DND-41 (cell line): ENCODE data around the gene RPS17.

Experiments
- EZH2 ChIP-seq: IDR thresholded peaks from 3 replicates; pipeline ENCODE4 v1.6.1; 2012; ENCODE audit warnings: borderline replicate concordance, low read depth, mild to moderate bottlenecking, moderate library complexity, low read length, inconsistent platforms; ENCODE audit not compliant: severe bottlenecking
- TF ChIP-seq, protein P1 (sequence below): IDR thresholded peaks from 2 replicates; pipeline ENCODE4 v1.5.1; 2012; ENCODE audit warnings: borderline replicate concordance, low read length, moderate library complexity, mild to moderate bottlenecking; ENCODE audit not compliant: poor library complexity, severe bottlenecking; ENCODE audit errors: extremely low read depth

DNA sequence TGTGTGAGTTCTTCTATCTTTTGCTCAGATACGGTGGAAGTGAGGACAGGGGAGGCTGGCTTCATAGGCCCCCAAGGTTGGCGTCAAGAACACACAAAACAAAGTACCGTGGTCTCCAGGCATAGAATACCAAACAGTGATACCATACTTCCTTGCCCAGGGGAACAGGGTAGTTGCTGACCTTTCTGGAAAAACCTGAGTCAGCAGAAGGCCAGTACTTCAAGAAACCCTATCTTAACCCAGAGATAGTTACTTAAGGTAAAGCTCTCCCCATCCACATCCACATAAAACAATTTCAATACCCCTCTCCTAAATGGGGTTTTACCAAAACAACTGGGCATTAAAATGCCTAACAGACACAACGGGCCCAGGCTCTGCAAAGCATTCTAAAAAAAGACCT, 29.6 kb upstream of the RPS17 start:
- TF ChIP-seq, protein P1, sequence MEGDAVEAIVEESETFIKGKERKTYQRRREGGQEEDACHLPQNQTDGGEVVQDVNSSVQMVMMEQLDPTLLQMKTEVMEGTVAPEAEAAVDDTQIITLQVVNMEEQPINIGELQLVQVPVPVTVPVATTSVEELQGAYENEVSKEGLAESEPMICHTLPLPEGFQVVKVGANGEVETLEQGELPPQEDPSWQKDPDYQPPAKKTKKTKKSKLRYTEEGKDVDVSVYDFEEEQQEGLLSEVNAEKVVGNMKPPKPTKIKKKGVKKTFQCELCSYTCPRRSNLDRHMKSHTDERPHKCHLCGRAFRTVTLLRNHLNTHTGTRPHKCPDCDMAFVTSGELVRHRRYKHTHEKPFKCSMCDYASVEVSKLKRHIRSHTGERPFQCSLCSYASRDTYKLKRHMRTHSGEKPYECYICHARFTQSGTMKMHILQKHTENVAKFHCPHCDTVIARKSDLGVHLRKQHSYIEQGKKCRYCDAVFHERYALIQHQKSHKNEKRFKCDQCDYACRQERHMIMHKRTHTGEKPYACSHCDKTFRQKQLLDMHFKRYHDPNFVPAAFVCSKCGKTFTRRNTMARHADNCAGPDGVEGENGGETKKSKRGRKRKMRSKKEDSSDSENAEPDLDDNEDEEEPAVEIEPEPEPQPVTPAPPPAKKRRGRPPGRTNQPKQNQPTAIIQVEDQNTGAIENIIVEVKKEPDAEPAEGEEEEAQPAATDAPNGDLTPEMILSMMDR, result no peak
- TF ChIP-seq EZH2, result no peak
